GM18502 (cell line): Measurements from ENCODE around the gene STRIP1.
"Not testable (repeated sequence)": the region's sequence is repeated elsewhere in the genome, so short reads cannot be mapped to it uniquely, and the experiment has no call there.

ENCODE experiments used
- ATAC-seq: cut with Tn5 transposase; IDR thresholded peaks from one replicate; pipeline ENCODE4 v1.9.1; 2021; ENCODE audit warnings: mild to moderate bottlenecking; ENCODE audit not compliant: unreplicated experiment, poor library complexity

STRIP1 gene

GRCh38 chr1:110007046-110007830, 27.2 kb upstream of the STRIP1 start:
- ATAC-seq, result no peak

- ATAC-seq, result no peak
Measured at GRCh38 chr1:110008971-110009565, 25.4 kb upstream of the STRIP1 start.

- peak; percentile 97 for ATAC-seq
Measured at GRCh38 chr1:110011527-110012041, 22.8 kb upstream of the STRIP1 start.

GRCh38 chr1:110012100-110012780, 22.2 kb upstream of the STRIP1 start:
- ATAC-seq, result peak; percentile 74

GRCh38 chr1:110017792-110018191, 16.6 kb upstream of the STRIP1 start:
- ATAC-seq, result no peak

DNA sequence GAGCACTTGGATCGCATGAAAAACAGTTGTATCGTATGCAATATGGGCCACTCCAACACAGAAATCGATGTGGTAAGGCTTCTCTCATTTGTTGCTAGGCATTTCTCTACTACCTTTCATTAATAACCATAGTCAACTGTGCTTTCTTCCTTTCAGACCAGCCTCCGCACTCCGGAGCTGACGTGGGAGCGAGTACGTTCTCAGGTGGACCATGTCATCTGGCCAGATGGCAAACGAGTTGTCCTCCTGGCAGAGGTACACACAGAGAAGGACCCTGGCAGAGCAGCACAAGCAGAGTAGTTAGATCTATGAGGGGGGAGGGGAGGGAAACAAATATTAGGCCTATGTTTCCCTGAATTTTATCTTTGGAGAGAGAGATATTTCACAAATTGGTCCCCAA, 16.0 kb upstream of the STRIP1 start:
- ATAC-seq, result no peak

GRCh38 chr1:110019770-110020169, 14.7 kb upstream of the STRIP1 start:
- ATAC-seq, result no peak

DNA sequence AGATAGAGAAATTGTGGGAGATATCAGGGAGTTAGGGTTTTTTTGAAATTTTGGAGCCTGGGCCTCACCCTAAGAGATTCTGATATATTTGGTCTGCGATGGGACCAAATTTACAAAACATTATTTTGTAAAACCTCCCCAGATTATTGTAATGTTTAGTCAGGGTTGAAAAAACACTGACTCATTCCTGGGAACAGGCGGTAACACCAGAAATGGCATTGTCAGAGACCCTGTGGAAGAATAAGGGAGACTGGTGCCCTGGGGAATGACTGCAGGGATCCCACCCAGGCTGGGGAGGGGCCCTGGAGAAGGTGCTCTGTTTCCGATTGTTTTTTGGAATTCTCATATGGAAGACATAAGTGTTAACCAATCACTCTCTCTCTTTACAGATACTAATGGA, 13.1 kb upstream of the STRIP1 start:
- ATAC-seq, result no peak

GRCh38 chr1:110024613-110025012, 9.8 kb upstream of the STRIP1 start:
- ATAC-seq, result no peak

DNA sequence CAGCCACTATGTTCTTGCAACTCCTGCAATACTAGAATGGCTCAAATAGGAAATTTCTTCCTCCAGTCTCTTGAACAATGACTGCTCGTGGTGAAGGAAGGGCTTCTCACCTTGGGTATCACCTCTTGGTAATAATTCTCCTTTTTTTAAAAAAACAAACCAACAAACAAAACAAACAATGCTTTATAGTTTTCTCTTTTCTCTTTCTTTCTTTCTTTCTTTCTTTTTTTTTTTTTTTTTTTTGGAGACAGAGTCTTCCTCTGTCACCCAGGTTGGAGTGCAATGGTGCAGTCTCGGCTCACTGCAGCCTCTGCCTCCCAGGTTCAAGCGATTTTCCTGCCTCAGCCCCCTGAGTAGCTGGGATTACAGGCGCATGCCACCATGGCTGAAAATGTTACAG, 3.7 kb upstream of the STRIP1 start:
- ATAC-seq, result not testable (repeated sequence)

GRCh38 chr1:110032327-110032726, 2.1 kb upstream of the STRIP1 start:
- ATAC-seq, result no peak

DNA sequence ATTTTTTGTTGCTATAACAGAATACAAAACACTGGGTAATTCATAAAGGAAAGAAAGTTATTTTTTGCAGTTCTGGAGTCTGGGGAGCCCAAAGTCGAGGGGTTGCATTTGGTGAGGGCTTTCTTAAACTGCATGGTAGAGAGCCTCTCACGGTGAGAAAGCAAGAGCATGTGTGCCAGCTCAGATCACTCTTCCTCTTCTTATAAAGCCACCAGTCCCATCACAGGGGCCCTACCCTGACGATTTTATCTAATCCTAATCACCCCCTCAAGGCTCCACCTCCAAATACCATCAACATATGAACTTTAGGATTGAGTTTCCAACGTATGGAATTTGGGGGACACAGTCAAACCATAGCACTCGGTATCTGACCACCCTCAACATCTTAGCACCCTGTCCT, 1.0 kb upstream of the STRIP1 start:
- no peak for ATAC-seq

GRCh38 chr1:110034040-110034450, 379 bp upstream of the STRIP1 start:
- no peak for ATAC-seq

GRCh38 chr1:110035236-110035752, 870 bp downstream of the STRIP1 start:
- no peak for ATAC-seq

GRCh38 chr1:110038271-110038670, 3.8 kb downstream of the STRIP1 start:
- ATAC-seq, result no peak

DNA sequence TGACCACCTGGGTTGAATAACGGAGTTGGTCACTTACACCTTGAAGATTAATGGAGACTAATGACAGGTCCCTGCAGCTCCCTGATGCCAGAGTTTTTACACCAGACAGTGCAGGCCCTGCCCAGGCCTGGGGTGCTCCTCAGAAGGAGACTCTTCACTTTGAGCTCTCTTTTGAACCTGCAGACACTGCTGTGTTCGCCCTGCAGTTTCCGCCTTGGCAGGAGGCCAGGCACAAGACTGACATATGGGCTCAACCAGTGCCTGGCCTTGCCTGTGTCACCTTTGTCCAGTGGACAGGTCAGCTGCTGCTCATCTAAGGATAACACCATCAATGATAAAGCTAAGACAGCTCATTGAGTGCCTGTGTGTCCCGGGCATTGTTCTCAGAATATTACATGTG, 5.2 kb downstream of the STRIP1 start:
- ATAC-seq, result no peak

DNA sequence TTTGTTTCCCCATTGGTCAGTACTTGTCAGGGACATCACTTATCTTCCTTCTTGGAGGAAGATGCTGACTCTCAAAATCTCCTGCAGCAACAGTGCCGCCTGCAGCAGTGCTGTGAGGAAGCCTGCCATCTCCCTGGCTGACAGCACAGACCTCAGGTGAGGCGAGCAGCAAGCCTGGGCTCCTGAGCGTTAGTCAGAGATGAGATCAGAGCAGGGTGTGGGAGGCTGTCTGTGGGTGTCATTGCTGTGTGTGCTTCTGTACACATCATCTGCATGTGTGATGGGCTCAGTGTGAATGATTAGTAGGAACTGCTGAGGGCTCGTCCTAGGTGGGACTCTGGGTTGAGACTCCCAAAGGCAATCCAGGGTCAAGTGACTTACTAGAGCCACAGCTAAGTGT, 6.1 kb downstream of the STRIP1 start:
- no peak for ATAC-seq

DNA sequence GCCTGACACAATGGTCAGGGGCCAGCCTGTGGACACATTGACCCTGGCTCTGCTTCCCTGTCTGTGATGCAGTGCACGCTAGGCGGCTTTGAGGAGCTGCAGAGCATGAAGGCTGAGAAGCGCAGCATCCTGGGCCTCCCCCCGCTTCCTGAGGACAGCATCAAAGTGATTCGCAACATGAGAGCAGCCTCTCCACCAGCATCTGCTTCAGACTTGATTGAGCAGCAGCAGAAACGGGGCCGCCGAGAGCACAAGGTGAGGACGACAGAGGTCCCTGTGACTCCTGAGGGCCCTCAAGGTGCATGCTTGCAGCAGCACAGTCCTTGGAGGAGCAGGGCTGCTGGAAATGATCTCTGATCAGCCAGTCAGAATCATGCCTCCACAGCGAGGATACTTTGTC, 8.6 kb downstream of the STRIP1 start:
- ATAC-seq, result no peak

- no peak for ATAC-seq
Measured at GRCh38 chr1:110047463-110047862, 13.0 kb downstream of the STRIP1 start.

DNA sequence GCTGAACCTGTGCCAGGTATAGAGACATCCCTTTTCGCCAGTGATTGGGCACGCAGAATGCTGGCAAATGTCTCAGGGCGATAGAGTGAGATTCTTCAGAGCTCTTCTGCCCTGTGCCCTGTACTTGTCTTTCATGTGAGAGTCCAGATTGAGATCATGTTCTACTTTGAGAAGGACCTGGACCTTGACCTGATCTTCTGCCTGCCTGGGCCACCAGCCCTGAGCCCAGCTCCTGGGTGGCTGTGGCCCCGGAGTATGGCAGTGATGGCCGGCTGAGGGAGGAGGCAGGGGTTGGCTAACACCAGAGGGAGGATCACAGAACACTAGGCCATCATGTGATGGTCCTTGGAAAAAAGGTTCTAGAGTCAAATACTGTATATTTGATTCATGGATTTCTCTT, 13.8 kb downstream of the STRIP1 start:
- no peak for ATAC-seq
